GM19099 (cell line): ENCODE data around the gene SRSF3.

ENCODE experiments used
- POLR2A ChIP-seq: IDR thresholded peaks from 3 replicates; pipeline ENCODE4 v1.6.1; 2011; ENCODE audit warnings: low read depth; ENCODE audit not compliant: insufficient read length; ENCODE audit errors: extremely low read depth

Gene SRSF3

GRCh38 chr6:36642913-36643817, 49.0 kb downstream of the SRSF3 start:
- TF ChIP-seq POLR2A, result no peak

- TF ChIP-seq POLR2A, result no peak
Observed at GRCh38 chr6:36643977-36644376, 49.8 kb downstream of the SRSF3 start.

GRCh38 chr6:36649086-36649485, 54.9 kb downstream of the SRSF3 start:
- no peak for TF ChIP-seq POLR2A

GRCh38 chr6:36649701-36650484, 55.7 kb downstream of the SRSF3 start:
- no peak for TF ChIP-seq POLR2A

GRCh38 chr6:36650848-36651478, 56.8 kb downstream of the SRSF3 start:
- no peak for TF ChIP-seq POLR2A

- TF ChIP-seq POLR2A, result no peak
Observed at GRCh38 chr6:36651659-36652379, 57.7 kb downstream of the SRSF3 start.
